K562 (cell line): ENCODE measurements around the gene MYO1D. TPM values are rescaled to one million over a fixed set of nuclear protein-coding genes. Genes with fewer than 3 reads are reported as not detected.
A peak's percentile ranks its signal among the peaks of the same experiment; 100 is the strongest.

Experiments used
- AFF1 ChIP-seq, 2 experiments: fragments of 450-650 bp; IDR thresholded peaks; 2 replicates each; pipeline ENCODE4 v1.6.1; 2018; ENCODE audit warnings: mild to moderate bottlenecking in 2 of 2, low read depth in 1 of 2; ENCODE audit not compliant: partially characterized antibody in 2 of 2
- CBX8 ChIP-seq: fragments of 200-600 bp; sonication (generic); IDR thresholded peaks from 2 replicates; pipeline ENCODE4 v1.6.1; 2012; ENCODE audit warnings: borderline replicate concordance, mixed run types, low read depth, mild to moderate bottlenecking, moderate library complexity, mixed read lengths, low read length, control low read depth, inconsistent platforms; ENCODE audit not compliant: poor library complexity, severe bottlenecking; ENCODE audit errors: extremely low read depth
- CC2D1A ChIP-seq: fragments of 450-650 bp; IDR thresholded peaks from 2 replicates; pipeline ENCODE4 v1.6.1; 2017; ENCODE audit warnings: mild to moderate bottlenecking
- ELF1 ChIP-seq: fragments of 200-800 bp; sonication (Bioruptor generic); IDR thresholded peaks from 2 replicates; pipeline ENCODE4 v1.6.1; 2016; ENCODE audit warnings: missing genetic modification characterization, missing compliant biosample characterization
- NCOR1 ChIP-seq: fragments of 450-650 bp; IDR thresholded peaks from 2 replicates; pipeline ENCODE4 v1.6.1; 2016; ENCODE audit warnings: mild to moderate bottlenecking, moderate library complexity
- OTX1 ChIP-seq: fragments of 450-650 bp; formaldehyde crosslinking; IDR thresholded peaks from 2 replicates; pipeline ENCODE4 v1.4.0; 2022; ENCODE audit warnings: mild to moderate bottlenecking
- POLR3A ChIP-seq: IDR thresholded peaks from 2 replicates; pipeline ENCODE4 v1.6.1; 2011; ENCODE audit warnings: borderline replicate concordance, mild to moderate bottlenecking, moderate library complexity; ENCODE audit not compliant: insufficient read length, insufficient read depth; ENCODE audit errors: extremely low read depth
- PRMT5 ChIP-seq: sonication (generic); formaldehyde crosslinking; IDR thresholded peaks from 2 replicates; pipeline ENCODE4 v1.5.0; 2020; ENCODE audit warnings: missing genetic modification reagents
- RUNX1 ChIP-seq: sonication (generic); IDR thresholded peaks from 2 replicates; pipeline ENCODE4 v1.6.1; 2016; ENCODE audit warnings: antibody characterized with exemption, low read depth
- SMAD1 ChIP-seq: fragments of 150-350 bp; IDR thresholded peaks from 2 replicates; pipeline ENCODE4 v1.6.1; 2014; ENCODE audit warnings: low read length, low read depth; ENCODE audit not compliant: partially characterized antibody
- ZC3H4 ChIP-seq: sonication (generic); formaldehyde crosslinking; IDR thresholded peaks from 2 replicates; pipeline ENCODE4 v1.9.0; 2021; ENCODE audit warnings: missing genetic modification reagents, borderline replicate concordance
- ZNF431 ChIP-seq: sonication (generic); formaldehyde crosslinking; IDR thresholded peaks from 2 replicates; pipeline ENCODE4 v1.8.0; 2022; ENCODE audit warnings: mild to moderate bottlenecking, missing genetic modification reagents
- polyA plus RNA-seq, 8 experiments: library from polyadenylated mRNA; depleted of rRNA in 4 of 8; stranded (reverse) in 5 of 8; unstranded in 3 of 8; fragments of >200 nt; fragmentation: Nextera tagmentation in 2 of 8; fragmentation: Illumina TruSeq in 1 of 8; extraction: Ambion mirVana in 2 of 8; extraction: Trizol in 1 of 8; gene quantifications; 2 replicates each; pipeline versions ENCODE4 v1.2.1 to v1.2.3, GENCODE V29; 2011 to 2014; ENCODE audit warnings: inconsistent platforms in 1 of 8, missing spikeins in 1 of 8
- total RNA-seq, 7 experiments: library from RNA; depleted of rRNA in 6 of 7; stranded (reverse); fragments of >200 nt in 6 of 7; fragmentation: Illumina TruSeq in 2 of 7; extraction: Trizol in 2 of 7; gene quantifications; 2 replicates each; pipeline versions ENCODE4 v1.2.1 to v1.2.3, GENCODE V29; 2011 to 2021; ENCODE audit warnings: low replicate concordance in 1 of 7
- TF ChIP-seq, protein P1 (sequence below), 3 experiments: fragments of 200-800 bp in 1 of 3; fragments of 250-450 bp in 1 of 3; fragments of 450-650 bp in 1 of 3; sonication (Bioruptor Pico) in 1 of 3; sonication (Bioruptor generic) in 1 of 3; formaldehyde crosslinking in 1 of 3; IDR thresholded peaks; 2 replicates each; pipeline versions ENCODE4 v1.6.1 to v1.8.0; 2016 to 2022; ENCODE audit warnings: mild to moderate bottlenecking in 2 of 3, missing genetic modification characterization in 2 of 3, missing compliant biosample characterization in 1 of 3, moderate library complexity in 1 of 3
- TF ChIP-seq, protein P2 (sequence below): fragments of 250-450 bp; sonication (Bioruptor Pico); IDR thresholded peaks from 2 replicates; pipeline ENCODE4 v1.8.0; 2022; ENCODE audit warnings: moderate library complexity, mild to moderate bottlenecking, inconsistent platforms

MYO1D gene
- total and polyA plus RNA-seq, 9 of the 15 experiments (the other 6 are each of a cell fraction or from before 2014, with no cell fraction given): 2.1 to 71.2 (median 45.4) TPM

GRCh38 chr17:32723310-32723955 is 153.5 kb downstream of the MYO1D start (continued):
- TF ChIP-seq, protein P1, sequence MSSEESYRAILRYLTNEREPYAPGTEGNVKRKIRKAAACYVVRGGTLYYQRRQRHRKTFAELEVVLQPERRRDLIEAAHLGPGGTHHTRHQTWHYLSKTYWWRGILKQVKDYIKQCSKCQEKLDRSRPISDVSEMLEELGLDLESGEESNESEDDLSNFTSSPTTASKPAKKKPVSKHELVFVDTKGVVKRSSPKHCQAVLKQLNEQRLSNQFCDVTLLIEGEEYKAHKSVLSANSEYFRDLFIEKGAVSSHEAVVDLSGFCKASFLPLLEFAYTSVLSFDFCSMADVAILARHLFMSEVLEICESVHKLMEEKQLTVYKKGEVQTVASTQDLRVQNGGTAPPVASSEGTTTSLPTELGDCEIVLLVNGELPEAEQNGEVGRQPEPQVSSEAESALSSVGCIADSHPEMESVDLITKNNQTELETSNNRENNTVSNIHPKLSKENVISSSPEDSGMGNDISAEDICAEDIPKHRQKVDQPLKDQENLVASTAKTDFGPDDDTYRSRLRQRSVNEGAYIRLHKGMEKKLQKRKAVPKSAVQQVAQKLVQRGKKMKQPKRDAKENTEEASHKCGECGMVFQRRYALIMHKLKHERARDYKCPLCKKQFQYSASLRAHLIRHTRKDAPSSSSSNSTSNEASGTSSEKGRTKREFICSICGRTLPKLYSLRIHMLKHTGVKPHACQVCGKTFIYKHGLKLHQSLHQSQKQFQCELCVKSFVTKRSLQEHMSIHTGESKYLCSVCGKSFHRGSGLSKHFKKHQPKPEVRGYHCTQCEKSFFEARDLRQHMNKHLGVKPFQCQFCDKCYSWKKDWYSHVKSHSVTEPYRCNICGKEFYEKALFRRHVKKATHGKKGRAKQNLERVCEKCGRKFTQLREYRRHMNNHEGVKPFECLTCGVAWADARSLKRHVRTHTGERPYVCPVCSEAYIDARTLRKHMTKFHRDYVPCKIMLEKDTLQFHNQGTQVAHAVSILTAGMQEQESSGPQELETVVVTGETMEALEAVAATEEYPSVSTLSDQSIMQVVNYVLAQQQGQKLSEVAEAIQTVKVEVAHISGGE (CRISPR knock-in tag; IDR thresholded peaks at IDR 0.05): no peak
- TF ChIP-seq ZC3H4 (CRISPR knock-in tag) (no peak), CC2D1A (no peak), SMAD1 (no peak), OTX1 (no peak), ELF1 (tag) (no peak), POLR3A (no peak), AFF1 (IDR thresholded peaks at IDR 0.05; ENCODE audit: low read depth in 1 of 2, partially characterized antibody in 2 of 2) (no peak), RUNX1 (no peak), PRMT5 (no peak), ZNF431 (CRISPR knock-in tag) (no peak), NCOR1 (0 out of 2 replicates have a peak, but pooled peaks have one; percentile 27), CBX8 (no peak)
- TF ChIP-seq, protein P2, sequence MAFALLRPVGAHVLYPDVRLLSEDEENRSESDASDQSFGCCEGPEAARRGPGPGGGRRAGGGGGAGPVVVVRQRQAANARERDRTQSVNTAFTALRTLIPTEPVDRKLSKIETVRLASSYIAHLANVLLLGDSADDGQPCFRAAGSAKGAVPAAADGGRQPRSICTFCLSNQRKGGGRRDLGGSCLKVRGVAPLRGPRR (CRISPR knock-in tag): no peak
